Kidney (tissue), 14 donors: Measurements from ENCODE around the gene TPK1. TPM values are rescaled to one million over a fixed set of nuclear protein-coding genes. Genes with fewer than 3 reads are reported as not detected.

Source experiments
- DNase-seq, 5 donors: peaks; one replicate each; pipeline ENCODE4 v3.0.0-alpha.2; 2013 to 2020
- FAIRE-seq: peaks from 2 replicates; lab custom pipeline; 2012; peaks lifted over from hg19 to GRCh38; lab: Jason Lieb, UNC
- H3K27ac ChIP-seq, 2 donors: one replicate each; pipeline ENCODE4 v1.7.0; 2013; ENCODE audit warnings: low read depth in 2 of 2, low read length in 2 of 2, inconsistent platforms in 1 of 2
- H3K27me3 ChIP-seq: one replicate; pipeline ENCODE4 v1.7.1; 2013; ENCODE audit warnings: low read length, inconsistent platforms; ENCODE audit not compliant: control insufficient read depth, insufficient read depth
- H3K36me3 ChIP-seq, 3 donors: one replicate each; pipeline versions ENCODE4 v1.7.0 to v1.7.1; 2013; ENCODE audit warnings: low read length in 3 of 3, control low read depth in 1 of 3, inconsistent platforms in 1 of 3; ENCODE audit not compliant: insufficient read depth in 3 of 3, control insufficient read depth in 2 of 3
- H3K4me1 ChIP-seq, 3 donors: one replicate each; pipeline versions ENCODE4 v1.7.0 to v1.7.1; 2013; ENCODE audit warnings: low read length in 3 of 3, inconsistent platforms in 1 of 3, low read depth in 1 of 3; ENCODE audit not compliant: control insufficient read depth in 2 of 3, insufficient read depth in 2 of 3
- H3K4me3 ChIP-seq, 3 donors: one replicate each; pipeline versions ENCODE4 v1.7.0 to v1.8.1; 2013; ENCODE audit warnings: low read length in 3 of 3, control low read depth in 1 of 3, inconsistent platforms in 1 of 3
- H3K9ac ChIP-seq, 3 donors: one replicate each; pipeline versions ENCODE4 v1.7.0 to v1.7.1; 2013; ENCODE audit warnings: low read length in 3 of 3, control low read depth in 1 of 3, inconsistent platforms in 1 of 3
- H3K9me3 ChIP-seq, 3 donors: one replicate each; pipeline versions ENCODE4 v1.7.0 to v1.7.1; 2013; ENCODE audit warnings: low read length in 3 of 3, control low read depth in 1 of 3, inconsistent platforms in 1 of 3; ENCODE audit not compliant: control insufficient read depth in 2 of 3, insufficient read depth in 1 of 3
- intact Hi-C: fragments of 100-400 bp; cut with DNase I; formaldehyde crosslinking; loops from one replicate; pipeline ENCODE4 v1.11.1; 2022
- polyA plus RNA-seq: library from polyadenylated mRNA; stranded (reverse); fragments of 350-450 nt; fragmentation: Illumina TruSeq; extraction: RNeasy Lipid Tissue Mini Kit (QIAGEN cat#74804); gene quantifications from one replicate; pipeline ENCODE4 v1.2.3, GENCODE V29; 2014; ENCODE audit warnings: low read depth, low replicate concordance; ENCODE audit not compliant: insufficient read depth
- total RNA-seq: library from RNA; stranded (reverse); fragmentation: NEBNext Ultra II Directional; extraction: Animal tissue kit (Norgen Biotek cat#: 25700); gene quantifications from one replicate; pipeline ENCODE4 v1.2.1, GENCODE V29; 2021
- TF ChIP-seq, protein P1 (sequence below): IDR thresholded peaks from 3 replicates; pipeline ENCODE4 v1.5.1; 2012; ENCODE audit warnings: mild to moderate bottlenecking, moderate library complexity, borderline replicate concordance; ENCODE audit not compliant: insufficient read depth; ENCODE audit errors: extremely low read depth
- donor health status: control.
- donor health status: control.
- donor health status: control.
- donor health status: control.
- donor health status: control.
- donor health status: DM: yes; HTN: yes; CAD: no.
- donor health status: Normal renal cell carcinoma (clear cell type).

The TPK1 gene
- total and polyA plus RNA-seq, 2 donors from 2014 or later: 5.3 to 15.5 TPM

DNA sequence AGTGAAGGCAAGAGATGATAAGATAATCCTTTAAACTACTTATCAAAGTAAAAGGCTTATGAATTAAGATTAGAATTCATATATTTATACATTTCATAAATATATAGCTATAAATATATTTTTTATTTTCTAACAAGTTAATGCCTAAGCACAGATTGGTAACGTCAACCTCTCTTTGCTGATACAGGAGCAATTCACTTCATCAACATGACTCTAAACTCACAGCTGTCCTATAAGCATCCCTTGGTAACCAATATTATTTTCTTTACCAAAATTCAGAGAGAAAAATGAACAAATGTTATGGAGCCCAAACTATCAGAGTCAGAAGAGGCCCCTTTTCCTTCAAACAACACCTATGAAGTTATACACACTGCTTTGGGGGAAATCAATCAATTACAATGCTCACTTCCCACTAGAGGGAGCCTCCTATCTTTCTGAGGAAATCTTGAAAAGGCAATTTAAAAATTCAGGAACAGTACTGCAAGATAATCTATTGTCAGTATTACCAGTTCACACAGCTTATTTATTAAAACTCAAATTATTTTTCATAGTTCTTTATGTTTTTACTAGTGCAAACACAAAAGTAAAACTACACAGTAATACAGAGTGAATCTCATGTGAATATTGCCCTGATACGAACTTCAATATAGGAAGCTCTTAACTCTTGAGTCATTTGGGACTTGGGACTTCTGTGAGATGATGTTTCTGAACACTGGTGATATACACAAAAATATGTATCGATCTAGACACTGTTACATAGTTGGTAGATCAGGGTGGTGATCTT, 381.4 kb downstream of the TPK1 start:
- Histone ChIP-seq H3K9me3 (no peaks in the 10 kb centered on the region), H3K9ac (no peak overlapping the region), H3K4me1 (no peaks in the 10 kb centered on the region), H3K27ac (no peak overlapping the region), H3K36me3 (no peaks in the 10 kb centered on the region), H3K27me3 (no peaks in the 10 kb centered on the region), H3K4me3 (no peak overlapping the region)
- TF ChIP-seq, protein P1, sequence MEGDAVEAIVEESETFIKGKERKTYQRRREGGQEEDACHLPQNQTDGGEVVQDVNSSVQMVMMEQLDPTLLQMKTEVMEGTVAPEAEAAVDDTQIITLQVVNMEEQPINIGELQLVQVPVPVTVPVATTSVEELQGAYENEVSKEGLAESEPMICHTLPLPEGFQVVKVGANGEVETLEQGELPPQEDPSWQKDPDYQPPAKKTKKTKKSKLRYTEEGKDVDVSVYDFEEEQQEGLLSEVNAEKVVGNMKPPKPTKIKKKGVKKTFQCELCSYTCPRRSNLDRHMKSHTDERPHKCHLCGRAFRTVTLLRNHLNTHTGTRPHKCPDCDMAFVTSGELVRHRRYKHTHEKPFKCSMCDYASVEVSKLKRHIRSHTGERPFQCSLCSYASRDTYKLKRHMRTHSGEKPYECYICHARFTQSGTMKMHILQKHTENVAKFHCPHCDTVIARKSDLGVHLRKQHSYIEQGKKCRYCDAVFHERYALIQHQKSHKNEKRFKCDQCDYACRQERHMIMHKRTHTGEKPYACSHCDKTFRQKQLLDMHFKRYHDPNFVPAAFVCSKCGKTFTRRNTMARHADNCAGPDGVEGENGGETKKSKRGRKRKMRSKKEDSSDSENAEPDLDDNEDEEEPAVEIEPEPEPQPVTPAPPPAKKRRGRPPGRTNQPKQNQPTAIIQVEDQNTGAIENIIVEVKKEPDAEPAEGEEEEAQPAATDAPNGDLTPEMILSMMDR: peak; percentile 16
- FAIRE-seq (no peak), DNase-seq (no peak)
- intact Hi-C loops: no loop called here

DNA sequence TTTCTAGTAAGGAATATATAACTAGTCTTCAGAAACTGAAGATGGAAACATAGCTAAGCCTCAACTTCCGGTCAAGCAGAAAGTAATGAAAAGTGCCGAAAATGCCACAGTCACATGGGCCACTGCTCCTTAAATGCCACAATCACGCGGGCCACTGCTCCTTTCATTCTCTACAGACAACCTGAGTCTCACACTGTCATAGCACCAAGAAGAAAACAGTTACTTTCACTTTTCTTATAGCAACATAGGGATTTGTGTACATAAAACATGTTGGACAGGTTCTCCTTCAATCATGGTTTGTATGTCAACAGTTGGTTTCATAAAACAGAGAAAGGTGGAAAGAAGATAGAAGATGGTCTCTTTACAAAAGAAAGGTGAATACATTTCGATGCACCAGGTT, 383.8 kb downstream of the TPK1 start:
- FAIRE-seq: no peak

DNA sequence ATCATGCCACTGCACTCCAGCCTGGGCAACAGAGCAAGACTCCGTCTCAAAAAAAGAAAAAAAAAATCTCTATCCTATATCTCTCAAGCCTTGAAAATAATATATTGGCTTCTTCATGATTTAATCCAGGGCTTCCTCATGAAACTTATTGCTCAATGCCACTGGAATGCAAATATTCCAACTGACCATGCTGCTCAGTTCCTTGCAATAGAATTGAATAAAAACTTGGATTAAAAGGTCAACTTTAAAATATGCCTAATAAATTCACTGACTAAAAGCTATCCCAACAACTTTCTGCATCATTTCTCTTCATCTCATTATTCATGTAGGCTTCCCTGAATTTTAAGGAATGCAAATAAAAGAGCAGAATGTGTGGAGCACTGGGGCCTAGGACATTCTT, 390.3 kb downstream of the TPK1 start:
- DNase-seq: no peak
- Histone ChIP-seq H3K27ac (no peak overlapping the region), H3K4me3 (no peak overlapping the region), H3K4me1 (no peaks in the 10 kb centered on the region), H3K9ac (no peak overlapping the region), H3K9me3 (no peaks in the 10 kb centered on the region), H3K27me3 (no peaks in the 10 kb centered on the region), H3K36me3 (no peaks in the 10 kb centered on the region)
- intact Hi-C loops: no loop called here
- TF ChIP-seq, protein P1: no peak
- FAIRE-seq: no peak

More for the DNA sequence above, 383.8 kb downstream of the TPK1 start:
- H3K9ac ChIP-seq: no peak overlapping the region
- H3K36me3 ChIP-seq: no peaks in the 10 kb centered on the region
- no peak for DNase-seq
- TF ChIP-seq, protein P1: no peak
- no peak overlapping the region for H3K4me3 ChIP-seq
- H3K27me3 ChIP-seq: no peaks in the 10 kb centered on the region
- H3K27ac ChIP-seq: no peak overlapping the region
- intact Hi-C loops: no loop called here
- no peaks in the 10 kb centered on the region for H3K9me3 ChIP-seq
- H3K4me1 ChIP-seq: no peaks in the 10 kb centered on the region
